ENCODE data around the gene UGT1A10.

The UGT1A10 gene

DNA sequence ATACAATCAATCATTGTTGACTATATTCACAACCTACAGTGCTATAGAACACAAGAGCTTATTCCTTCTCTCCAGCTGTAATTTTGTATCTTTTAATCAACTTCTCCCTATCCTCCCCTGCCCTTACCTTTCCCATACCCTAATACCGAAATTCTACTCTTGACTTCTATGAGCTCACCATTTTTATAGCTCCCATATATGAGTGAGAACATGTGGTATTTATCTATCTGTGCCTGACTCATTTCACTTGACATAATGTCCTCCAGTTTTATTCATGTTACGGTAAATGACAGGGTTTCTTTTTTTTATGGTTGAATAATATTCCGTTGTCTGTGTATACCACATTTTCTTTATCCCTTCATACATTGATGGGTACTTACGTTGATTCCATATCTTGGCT, 144.5 kb downstream of the UGT1A10 start:
- DNase-seq: no peak

- no peak for DNase-seq
Measured at GRCh38 chr2:233789554-233789953, 153.3 kb downstream of the UGT1A10 start.

DNA sequence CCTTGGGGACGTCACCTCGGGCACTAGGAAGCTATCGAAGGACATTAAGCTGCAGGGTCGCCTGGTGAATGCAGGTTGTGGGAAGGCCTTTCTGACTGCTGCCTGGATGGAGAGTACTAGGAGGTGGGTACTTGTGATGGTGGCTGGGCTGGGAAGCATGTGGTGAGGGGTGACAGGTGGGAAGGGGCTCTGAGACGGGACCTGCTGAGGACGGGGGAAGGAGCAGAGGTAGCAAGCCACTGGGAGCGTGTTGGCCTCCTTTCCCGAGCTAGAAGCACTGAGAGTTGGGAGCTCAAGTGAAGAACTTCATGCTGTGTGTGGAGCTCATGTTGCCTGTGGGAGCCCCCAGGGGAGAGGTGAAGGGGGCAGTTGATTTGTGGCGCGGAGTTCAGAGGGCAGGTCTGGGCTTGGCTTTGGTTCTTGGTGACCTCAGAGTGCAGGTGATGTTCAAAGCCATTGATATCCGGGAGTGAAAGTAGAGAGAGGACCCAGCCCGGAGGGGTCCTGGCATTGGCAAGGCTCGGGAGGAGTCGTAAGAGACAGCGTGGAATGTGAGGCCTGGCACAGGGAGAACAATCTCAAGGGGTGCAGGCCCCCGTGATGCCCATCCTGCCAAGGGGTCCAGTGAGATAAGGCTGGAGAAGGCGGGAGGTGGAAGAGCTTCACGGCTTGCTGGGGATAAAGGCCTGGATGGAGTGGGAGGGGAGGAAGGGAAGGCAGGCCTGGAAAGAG, 155.1 kb downstream of the UGT1A10 start:
- DNase-seq: no peak

GRCh38 chr2:233791883-233792329, 155.7 kb downstream of the UGT1A10 start:
- no peak for DNase-seq

- no peak for DNase-seq
Measured at GRCh38 chr2:233792720-233793119, 156.5 kb downstream of the UGT1A10 start.

GRCh38 chr2:233793465-233794127, 157.3 kb downstream of the UGT1A10 start:
- no peak for DNase-seq

DNA sequence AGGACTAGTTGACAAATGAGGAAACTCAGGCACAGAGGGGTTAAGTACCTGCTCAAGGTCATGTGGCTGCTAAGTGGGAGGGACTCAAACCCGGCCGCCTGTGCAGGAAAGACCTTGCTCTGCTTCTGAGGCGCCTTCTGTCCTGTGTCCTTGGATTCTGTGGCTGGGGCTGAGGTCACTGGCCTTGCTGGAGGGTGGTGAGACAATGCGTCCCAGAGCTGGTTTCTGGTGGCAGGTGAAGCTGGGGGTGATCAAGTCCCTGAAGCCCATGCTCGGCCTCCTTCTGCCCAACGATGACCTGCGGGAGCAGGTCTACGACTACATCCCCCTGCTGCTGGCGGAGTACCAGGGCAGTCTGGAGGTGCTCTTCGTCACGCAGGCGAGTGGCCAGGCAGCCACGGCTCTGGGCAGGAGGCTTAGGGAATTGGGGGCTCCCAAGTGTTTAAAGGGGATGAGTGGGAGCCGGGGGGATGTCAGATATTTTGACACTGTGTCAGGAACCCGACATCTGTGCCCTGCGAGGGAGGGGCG, 157.9 kb downstream of the UGT1A10 start:
- no peak for DNase-seq

DNA sequence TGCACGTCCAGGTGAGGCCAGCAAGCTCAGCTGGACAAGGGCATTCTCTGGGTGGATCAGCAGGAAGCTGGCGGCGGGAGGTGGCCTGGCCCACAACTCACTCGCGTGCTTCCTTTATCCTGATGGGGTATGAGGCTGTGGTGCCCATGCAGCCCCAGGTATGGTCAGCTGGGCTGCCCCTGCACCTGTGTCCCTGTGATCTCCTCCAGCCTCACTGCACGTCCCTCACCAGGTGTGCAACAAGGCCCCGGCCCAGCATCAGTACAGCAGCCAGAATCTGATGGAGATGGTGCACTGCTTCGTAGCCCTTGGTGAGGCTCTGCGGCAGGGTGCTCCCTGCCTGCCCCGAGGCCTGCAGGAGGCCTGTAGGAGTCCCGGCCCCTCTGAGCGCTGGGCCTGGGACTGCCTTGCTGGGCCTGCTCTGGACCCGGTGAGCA, 159.5 kb downstream of the UGT1A10 start:
- no peak for DNase-seq

GRCh38 chr2:233796254-233796653, 160.0 kb downstream of the UGT1A10 start:
- DNase-seq: no peak

DNA sequence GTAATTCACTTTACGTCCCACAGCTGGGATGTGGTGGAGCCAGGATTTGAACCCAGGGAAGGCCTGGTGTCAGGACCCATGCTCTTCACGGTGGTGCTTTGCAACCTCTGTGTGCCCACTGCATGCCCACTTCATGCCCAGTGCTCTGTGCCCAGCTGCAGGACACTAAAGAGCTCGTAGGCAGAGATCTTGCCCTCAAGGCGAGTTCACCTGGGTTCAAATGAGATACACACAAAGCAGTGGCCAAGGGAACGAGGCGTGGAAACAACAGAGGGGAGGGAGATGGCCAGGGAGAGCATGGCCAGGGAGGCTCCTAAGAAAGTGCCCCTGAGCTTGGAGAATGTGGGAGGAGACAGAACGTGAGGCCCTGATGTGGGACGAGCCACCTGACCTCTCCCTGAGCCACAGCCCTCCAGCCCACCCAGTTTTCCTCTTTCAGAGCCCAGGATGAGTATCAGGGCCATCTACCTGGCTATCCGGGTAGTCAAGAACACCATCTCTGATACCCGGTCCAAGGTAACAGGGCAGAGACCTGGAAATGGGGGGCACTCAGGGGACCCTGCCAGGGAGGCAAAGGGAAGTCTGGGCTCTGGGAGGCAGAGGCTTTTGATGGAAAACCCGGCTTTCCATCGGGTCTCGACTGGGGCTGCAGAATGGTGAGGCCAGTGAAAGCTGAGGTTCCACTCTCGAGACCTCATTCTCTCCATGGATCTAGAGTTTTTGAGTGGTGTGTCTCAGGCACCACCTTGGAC, 162.3 kb downstream of the UGT1A10 start:
- DNase-seq: no peak

GRCh38 chr2:233799087-233799665, 162.9 kb downstream of the UGT1A10 start:
- DNase-seq: no peak

DNA sequence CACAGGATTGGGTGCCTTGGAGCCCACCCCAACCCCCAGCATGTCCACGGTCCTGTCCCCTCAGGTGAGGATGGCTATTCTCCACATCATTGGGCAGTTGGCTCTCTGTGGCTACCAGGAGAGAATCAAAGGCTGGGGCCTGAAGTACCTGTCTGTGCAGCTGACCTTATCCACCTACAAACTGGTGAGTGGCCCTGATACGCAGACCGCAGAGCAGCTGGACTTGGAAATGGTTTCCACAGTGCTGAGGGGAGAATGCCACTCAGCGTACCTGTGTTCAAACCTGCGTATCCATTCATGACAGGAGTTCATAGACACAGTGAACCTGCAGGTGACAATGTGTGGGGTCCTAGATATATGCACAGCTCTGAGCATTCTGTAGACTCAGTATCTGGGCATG, 163.5 kb downstream of the UGT1A10 start:
- no peak for DNase-seq

DNA sequence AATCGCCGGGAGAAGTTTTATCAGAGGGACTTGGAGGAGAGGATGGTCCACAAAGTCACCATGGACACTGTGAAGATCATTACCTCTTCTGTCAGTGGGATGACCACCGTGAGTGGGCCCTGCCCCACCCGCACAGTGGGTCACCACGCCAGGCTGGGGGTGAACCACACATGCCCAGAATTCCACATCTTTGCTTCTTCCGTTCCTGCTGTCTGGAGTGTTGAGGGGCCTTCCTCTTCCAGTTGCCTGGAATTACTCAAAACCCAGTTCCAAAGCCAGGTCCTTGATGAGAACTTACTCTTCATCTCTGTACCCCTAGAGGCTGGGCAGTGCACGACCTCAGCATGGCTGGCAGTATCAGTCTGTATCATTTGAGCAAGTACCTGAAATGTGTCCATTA, 164.0 kb downstream of the UGT1A10 start:
- DNase-seq: no peak

DNA sequence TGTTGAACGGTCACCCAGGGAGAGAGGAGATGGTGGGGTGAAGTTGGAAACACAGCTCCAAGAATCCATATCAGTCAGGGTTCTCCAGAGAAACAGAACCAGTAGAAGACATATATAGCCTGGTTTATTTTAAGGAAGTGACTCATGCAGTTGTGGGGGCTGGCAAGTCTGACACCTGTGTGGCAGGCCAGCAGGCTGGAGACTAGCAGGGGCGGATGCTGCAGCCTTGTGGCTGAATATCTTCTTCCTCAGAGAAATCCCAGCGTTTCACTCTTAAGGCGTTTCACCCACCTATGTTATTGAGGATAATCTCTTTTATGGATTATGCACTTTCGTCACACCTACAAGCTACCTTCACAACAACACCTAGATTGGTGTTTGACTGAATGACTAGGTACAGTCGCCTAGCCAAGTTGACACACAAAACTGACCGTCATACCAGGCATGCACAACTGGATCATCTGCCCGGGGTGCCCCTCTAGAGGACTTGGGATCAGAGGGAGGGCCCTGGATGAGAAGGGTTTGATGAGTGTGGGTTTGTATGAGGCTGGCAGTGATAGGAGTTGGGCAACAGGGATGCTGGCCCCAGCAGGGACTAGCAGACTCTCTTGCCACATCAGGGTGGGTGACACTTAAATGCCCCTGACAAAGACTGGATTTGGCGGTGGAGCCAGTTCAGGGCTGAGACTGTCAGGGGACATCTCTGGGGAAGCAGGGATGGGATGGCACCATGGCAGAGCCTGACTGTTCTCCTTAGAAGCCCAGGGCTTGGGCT, 165.3 kb downstream of the UGT1A10 start:
- DNase-seq: no peak

- no peak for DNase-seq
Measured at GRCh38 chr2:233802132-233802815, 166.0 kb downstream of the UGT1A10 start.

DNA sequence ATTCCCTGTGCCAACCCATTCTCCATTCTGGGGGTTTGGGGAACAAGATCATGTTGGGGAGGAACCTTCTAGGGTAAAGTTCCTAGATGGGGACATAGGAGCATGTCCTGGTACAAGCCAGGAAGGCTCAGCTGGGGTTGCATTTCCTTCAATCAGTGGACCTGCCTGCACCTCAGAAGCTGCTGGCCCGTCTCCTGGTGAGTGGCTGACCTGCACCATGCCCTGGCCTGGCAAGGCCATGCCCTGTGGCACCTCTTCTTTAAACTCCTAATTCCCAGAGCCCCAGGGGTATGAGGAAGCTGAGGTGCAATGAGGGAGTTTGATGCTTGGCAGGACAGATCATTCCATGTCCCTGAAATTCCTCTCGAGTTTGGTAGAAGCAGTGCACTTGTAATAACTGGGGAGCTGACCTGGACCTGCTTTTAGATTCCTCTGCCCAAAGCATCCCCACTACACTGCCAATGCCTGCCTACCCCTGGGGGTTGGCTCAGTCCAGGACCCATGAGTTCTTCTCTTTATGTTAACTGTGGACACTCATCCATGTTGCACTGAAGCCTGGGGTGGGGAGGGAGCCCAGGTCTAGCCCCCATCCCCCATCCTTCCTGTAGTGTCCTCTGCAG, 167.2 kb downstream of the UGT1A10 start:
- DNase-seq: no peak

- DNase-seq: no peak
Measured at GRCh38 chr2:233803994-233804393, 167.7 kb downstream of the UGT1A10 start.

- DNase-seq: no peak
Measured at GRCh38 chr2:233807215-233807865, 171.1 kb downstream of the UGT1A10 start.

- DNase-seq: no peak
Measured at GRCh38 chr2:233807966-233808935, 172.0 kb downstream of the UGT1A10 start.
